SU-DHL-6 (cell line): ENCODE results near the gene GALNT14.

Experiments
- H2AFZ ChIP-seq: fragments of 200-600 bp; sonication (generic); 2 replicates; pipeline ENCODE4 v1.6.1; 2014; ENCODE audit warnings: low read depth, mild to moderate bottlenecking, moderate library complexity, mixed read lengths, antibody characterized with exemption, low read length; ENCODE audit not compliant: severe bottlenecking
- H3F3A ChIP-seq: fragments of 200-600 bp; shearing (Covaris generic); 2 replicates; pipeline ENCODE4 v1.6.0; 2016; ENCODE audit warnings: antibody characterized with exemption, mild to moderate bottlenecking; ENCODE audit not compliant: insufficient read depth
- H3K27ac ChIP-seq: fragments of 200-600 bp; sonication (generic); 2 replicates; pipeline ENCODE4 v1.5.1; 2016; ENCODE audit warnings: low read depth, mild to moderate bottlenecking, low read length, moderate library complexity, mixed read lengths
- H3K27me3 ChIP-seq: fragments of 200-600 bp; sonication (generic), shearing (Covaris generic); 2 replicates; pipeline ENCODE4 v1.6.0; 2014; ENCODE audit warnings: mild to moderate bottlenecking, low read length
- H3K36me3 ChIP-seq: fragments of 200-600 bp; sonication (generic); 2 replicates; pipeline ENCODE4 v1.6.1; 2014; ENCODE audit warnings: mild to moderate bottlenecking, low read length, mixed read lengths
- H3K4me2 ChIP-seq: fragments of 300-600, 200-600 bp; shearing (Covaris generic), sonication (generic); 2 replicates; pipeline ENCODE4 v1.6.0; 2014; ENCODE audit warnings: low read length, low read depth, mild to moderate bottlenecking; ENCODE audit not compliant: poor library complexity, severe bottlenecking
- H3K4me3 ChIP-seq: fragments of 200-600 bp; sonication (generic); 2 replicates; pipeline ENCODE4 v1.5.1; 2014; ENCODE audit warnings: antibody characterized with exemption, low read length, mild to moderate bottlenecking, mixed read lengths; ENCODE audit not compliant: insufficient read depth, poor library complexity, severe bottlenecking
- H3K79me2 ChIP-seq: fragments of 200-600 bp; sonication (generic); 2 replicates; pipeline ENCODE4 v1.6.1; 2014; ENCODE audit warnings: mild to moderate bottlenecking, low read length, moderate library complexity; ENCODE audit not compliant: insufficient read depth
- H3K9ac ChIP-seq: fragments of 200-600 bp; sonication (generic); 2 replicates; pipeline ENCODE4 v1.7.0; 2014; ENCODE audit warnings: mild to moderate bottlenecking, low read length
- H3K9me2 ChIP-seq: fragments of 200-600 bp; sonication (generic); replicated peaks from 2 replicates; pipeline ENCODE4 v1.6.1; 2014; ENCODE audit warnings: low read length; ENCODE audit not compliant: insufficient read depth
- H3K9me3 ChIP-seq: fragments of 200-600 bp; sonication (generic); 2 replicates; pipeline ENCODE4 v1.6.1; 2014; ENCODE audit warnings: low read length, mixed read lengths; ENCODE audit not compliant: insufficient read depth
- H4K20me1 ChIP-seq: fragments of 200-600 bp; sonication (generic); 2 replicates; pipeline ENCODE4 v1.6.1; 2014; ENCODE audit warnings: low read depth, mild to moderate bottlenecking, antibody characterized with exemption, low read length, moderate library complexity, mixed read lengths
- EZH2phosphoT487 ChIP-seq: fragments of 200-600 bp; sonication (generic), shearing (Covaris generic); conservative IDR thresholded peaks from 2 replicates; pipeline ENCODE4 v1.6.1; 2018; ENCODE audit warnings: mild to moderate bottlenecking, antibody characterized with exemption, low read length, moderate library complexity, mixed read lengths
- TF ChIP-seq, protein P1 (sequence below): fragments of 200-600 bp; sonication (generic); IDR thresholded peaks from one replicate; pipeline ENCODE4 v1.5.1; 2017; ENCODE audit warnings: antibody characterized with exemption, mild to moderate bottlenecking, low read length, moderate library complexity; ENCODE audit not compliant: insufficient read depth, poor library complexity, severe bottlenecking

The GALNT14 gene

DNA sequence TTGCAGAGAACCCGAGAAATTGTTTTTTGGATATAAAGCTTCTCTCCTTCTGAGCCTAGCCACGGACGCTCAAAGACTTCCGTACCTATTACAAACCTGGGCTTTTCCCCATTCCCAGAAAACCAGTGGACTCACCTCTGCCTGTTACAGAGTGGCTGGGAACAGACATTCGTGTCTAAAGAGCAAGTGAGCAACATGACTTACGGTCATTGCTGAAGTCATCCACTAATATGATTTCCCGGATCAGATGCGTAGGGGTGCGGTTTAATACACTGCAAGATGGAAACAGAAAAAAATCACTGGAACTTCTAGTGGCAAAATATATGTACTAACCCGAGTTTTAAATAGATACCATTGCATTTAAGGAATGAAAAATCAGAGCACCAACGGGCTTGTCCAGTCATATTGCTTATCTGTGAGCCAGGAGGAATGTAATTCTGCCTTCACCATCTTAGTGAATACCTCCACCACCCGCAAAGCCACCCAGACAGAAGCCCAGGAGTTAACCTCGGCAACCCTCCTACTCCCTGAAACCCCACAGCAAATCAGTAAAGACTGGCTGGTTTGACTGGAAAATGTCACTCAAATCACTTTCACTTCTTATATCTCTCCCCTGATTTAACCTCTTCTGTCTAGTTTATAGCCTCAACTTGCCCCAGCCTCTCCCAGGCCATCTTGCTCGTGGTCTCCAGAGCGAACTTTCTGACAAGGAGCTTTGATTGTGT lies 179.9 kb downstream of the GALNT14 start:
- Histone ChIP-seq H3K4me2 (no peak overlapping the region), H4K20me1 (no peaks in the 10 kb centered on the region), H3K27ac (no peak overlapping the region), H3K79me2 (no peaks in the 10 kb centered on the region), H2AFZ (no peak overlapping the region), H3K27me3 (no peaks in the 10 kb centered on the region), H3K9me3 (no peaks in the 10 kb centered on the region), H3K9ac (no peak overlapping the region), H3K4me3 (no peak overlapping the region), H3K36me3 (no peaks in the 10 kb centered on the region), H3F3A (no peaks in the 10 kb centered on the region), H3K9me2 (no peaks in the 10 kb centered on the region)
- TF ChIP-seq EZH2phosphoT487, result no peak
- TF ChIP-seq, protein P1, sequence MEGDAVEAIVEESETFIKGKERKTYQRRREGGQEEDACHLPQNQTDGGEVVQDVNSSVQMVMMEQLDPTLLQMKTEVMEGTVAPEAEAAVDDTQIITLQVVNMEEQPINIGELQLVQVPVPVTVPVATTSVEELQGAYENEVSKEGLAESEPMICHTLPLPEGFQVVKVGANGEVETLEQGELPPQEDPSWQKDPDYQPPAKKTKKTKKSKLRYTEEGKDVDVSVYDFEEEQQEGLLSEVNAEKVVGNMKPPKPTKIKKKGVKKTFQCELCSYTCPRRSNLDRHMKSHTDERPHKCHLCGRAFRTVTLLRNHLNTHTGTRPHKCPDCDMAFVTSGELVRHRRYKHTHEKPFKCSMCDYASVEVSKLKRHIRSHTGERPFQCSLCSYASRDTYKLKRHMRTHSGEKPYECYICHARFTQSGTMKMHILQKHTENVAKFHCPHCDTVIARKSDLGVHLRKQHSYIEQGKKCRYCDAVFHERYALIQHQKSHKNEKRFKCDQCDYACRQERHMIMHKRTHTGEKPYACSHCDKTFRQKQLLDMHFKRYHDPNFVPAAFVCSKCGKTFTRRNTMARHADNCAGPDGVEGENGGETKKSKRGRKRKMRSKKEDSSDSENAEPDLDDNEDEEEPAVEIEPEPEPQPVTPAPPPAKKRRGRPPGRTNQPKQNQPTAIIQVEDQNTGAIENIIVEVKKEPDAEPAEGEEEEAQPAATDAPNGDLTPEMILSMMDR, result no peak

DNA sequence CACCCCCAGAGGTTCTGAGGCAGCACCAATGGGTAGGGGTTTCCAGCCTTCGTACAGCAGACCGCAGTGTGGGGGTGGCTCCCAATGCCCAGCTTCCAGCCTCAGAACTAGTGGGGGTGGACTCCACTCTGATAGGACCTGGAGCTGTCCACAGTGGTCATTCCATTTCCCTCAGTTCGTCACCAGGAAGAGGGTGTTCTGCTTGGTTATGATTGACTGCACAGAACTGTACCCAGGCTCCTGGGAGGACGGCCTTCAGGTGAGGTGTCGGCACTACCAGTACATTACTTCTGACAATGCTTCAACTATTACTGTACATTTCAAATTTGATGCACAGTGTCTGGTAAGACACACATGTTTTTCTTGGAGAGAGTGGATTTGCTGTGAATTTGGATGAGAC lies 180.6 kb downstream of the GALNT14 start:
- Histone ChIP-seq H3K9me3 (no peaks in the 10 kb centered on the region), H3K79me2 (no peaks in the 10 kb centered on the region), H3K36me3 (no peaks in the 10 kb centered on the region), H2AFZ (no peak overlapping the region), H3K27ac (no peak overlapping the region), H3K9me2 (no peaks in the 10 kb centered on the region), H3K4me2 (no peak overlapping the region), H3F3A (no peaks in the 10 kb centered on the region), H3K9ac (no peak overlapping the region), H4K20me1 (no peaks in the 10 kb centered on the region), H3K27me3 (no peaks in the 10 kb centered on the region), H3K4me3 (no peak overlapping the region)
- TF ChIP-seq, protein P1, result no peak
- TF ChIP-seq EZH2phosphoT487, result no peak

GRCh38 chr2:30956995-30957394 lies 181.2 kb downstream of the GALNT14 start:
- Histone ChIP-seq H3F3A (no peaks in the 10 kb centered on the region), H3K27ac (no peak overlapping the region), H3K36me3 (no peaks in the 10 kb centered on the region), H3K4me3 (no peak overlapping the region), H3K79me2 (no peaks in the 10 kb centered on the region), H2AFZ (no peak overlapping the region), H3K9me2 (no peaks in the 10 kb centered on the region), H3K4me2 (no peak overlapping the region), H3K9ac (no peak overlapping the region), H3K27me3 (no peaks in the 10 kb centered on the region), H4K20me1 (no peaks in the 10 kb centered on the region), H3K9me3 (no peaks in the 10 kb centered on the region)
- TF ChIP-seq, protein P1, result no peak
- no peak for TF ChIP-seq EZH2phosphoT487
